GM12878 (cell line): ENCODE results near the gene ATP2A3. TPM values are rescaled to one million over a fixed set of nuclear protein-coding genes. Genes with fewer than 3 reads are reported as not detected.

ENCODE experiments used
- ATAC-seq: fragments of 200-7000 bp; cut with Tn5 transposase; 3 replicates; pipeline ENCODE4 v1.9.1; 2020; ENCODE audit warnings: mild to moderate bottlenecking, moderate library complexity
- BruUV-seq: library from RNA; stranded (reverse); fragments of 400-500 nt; replicated peaks from 2 replicates; lab custom pipeline; 2021; lab: Mats Ljungman, UMichigan
- CTCF ChIA-PET: fragments of 300-600 bp; sonication (Branson Sonifier 250); formaldehyde crosslinking; extraction: SDS; loops from one replicate; lab custom pipeline; 2021; ENCODE audit warnings: inconsistent platforms; lab: Yijun Ruan, JAX
- POLR2A ChIA-PET: fragments of 350-600 bp; formaldehyde crosslinking; extraction: SDS; loops from one replicate; lab custom pipeline; 2021; ENCODE audit warnings: inconsistent platforms; lab: Charles Lee
- RAD21 ChIA-PET: fragments of 300-600 bp; sonication (Branson Sonifier 250); formaldehyde crosslinking; loops from one replicate; lab custom pipeline; 2023; ENCODE audit warnings: antibody characterized with exemption; ENCODE audit not compliant: unreplicated experiment; lab: Charles Lee
- SMC1A ChIA-PET: fragments of 300-600 bp; sonication (Branson Sonifier 250); formaldehyde crosslinking; loops from one replicate; lab custom pipeline; 2023; ENCODE audit not compliant: unreplicated experiment, uncharacterized antibody; lab: Charles Lee
- DNase-seq: peaks from one replicate; pipeline ENCODE4 v3.0.0-alpha.2; 2011; ENCODE audit warnings: low read depth, low spot score
- FAIRE-seq: peaks from 3 replicates; lab custom pipeline; 2011; peaks lifted over from hg19 to GRCh38; lab: Jason Lieb, UNC
- H2AFZ ChIP-seq: 2 replicates; pipeline ENCODE4 v1.6.0; 2011; ENCODE audit warnings: low read depth, low read length, control low read depth; ENCODE audit not compliant: control insufficient read depth
- H3K27ac ChIP-seq: 2 replicates; pipeline ENCODE4 v1.5.1; 2011; ENCODE audit warnings: control low read depth; ENCODE audit not compliant: control insufficient read depth, insufficient read depth
- H3K27me3 ChIP-seq, 2 experiments: replicated peaks in 1 of 2; 2 replicates each; pipeline versions ENCODE4 v1.6.0 to v1.6.1; 2011; ENCODE audit warnings: low read length in 1 of 2; ENCODE audit not compliant: control insufficient read depth in 2 of 2, insufficient read depth in 2 of 2
- H3K36me3 ChIP-seq, 2 experiments: 2 replicates each; pipeline ENCODE4 v1.5.1; 2011; ENCODE audit warnings: low read length in 1 of 2; ENCODE audit not compliant: control insufficient read depth in 2 of 2, insufficient read depth in 2 of 2
- H3K4me1 ChIP-seq: 2 replicates; pipeline ENCODE4 v1.6.1; 2011; ENCODE audit warnings: mild to moderate bottlenecking, low read length, moderate library complexity, mixed read lengths; ENCODE audit not compliant: control insufficient read depth, insufficient read depth
- H3K4me2 ChIP-seq: 2 replicates; pipeline ENCODE4 v1.6.0; 2011; ENCODE audit warnings: control low read depth; ENCODE audit not compliant: control insufficient read depth, insufficient read depth
- H3K4me3 ChIP-seq: fragments of 200-600 bp; sonication (generic); 2 replicates; pipeline ENCODE4 v1.5.1; 2016
- H3K79me2 ChIP-seq: 2 replicates; pipeline ENCODE4 v1.6.0; 2011; ENCODE audit warnings: low read length; ENCODE audit not compliant: control insufficient read depth, insufficient read depth
- H3K9ac ChIP-seq: 2 replicates; pipeline ENCODE4 v1.8.0; 2011; ENCODE audit warnings: low read length, control low read depth, mixed read lengths; ENCODE audit not compliant: control insufficient read depth, insufficient read depth
- H3K9me3 ChIP-seq: replicated peaks from 3 replicates; pipeline ENCODE4 v1.5.1; 2011; ENCODE audit warnings: mild to moderate bottlenecking, low read length; ENCODE audit not compliant: control insufficient read depth, insufficient read depth
- H4K20me1 ChIP-seq: 2 replicates; pipeline ENCODE4 v1.6.0; 2011; ENCODE audit not compliant: control insufficient read depth, insufficient read depth
- ASH2L ChIP-seq: fragments of 300-600, 200-600 bp; sonication (generic); IDR thresholded peaks from 2 replicates; pipeline ENCODE4 v1.6.1; 2017; ENCODE audit warnings: low read depth, mild to moderate bottlenecking, borderline replicate concordance
- CEBPZ ChIP-seq: fragments of 150-350 bp; IDR thresholded peaks from 2 replicates; pipeline ENCODE4 v1.6.1; 2016; ENCODE audit warnings: low read depth, low read length
- CREB1 ChIP-seq: IDR thresholded peaks from 2 replicates; pipeline ENCODE4 v1.6.1; 2012; ENCODE audit warnings: low read depth, mild to moderate bottlenecking, inconsistent platforms
- CREM ChIP-seq: IDR thresholded peaks from 2 replicates; pipeline ENCODE4 v1.6.1; 2014; ENCODE audit warnings: antibody characterized with exemption, low read depth
- EED ChIP-seq: sonication (generic); IDR thresholded peaks from 2 replicates; pipeline ENCODE4 v1.6.1; 2016; ENCODE audit warnings: antibody characterized with exemption, low read depth
- EGR1 ChIP-seq, 2 experiments: IDR thresholded peaks; 1 replicate in 1 of 2; 2 replicates in 1 of 2; pipeline ENCODE4 v1.6.1; 2011 to 2012; ENCODE audit warnings: low read depth in 2 of 2, low read length in 2 of 2, borderline replicate concordance in 1 of 2, mild to moderate bottlenecking in 1 of 2, moderate library complexity in 1 of 2
- EP300 ChIP-seq, 2 experiments: fragments of 150-350 bp in 1 of 2; IDR thresholded peaks; 2 replicates each; pipeline ENCODE4 v1.6.1; 2011 to 2012; ENCODE audit warnings: low read depth in 2 of 2, low read length in 2 of 2, borderline replicate concordance in 1 of 2, improper control_type of control experiment in 1 of 2, inconsistent platforms in 1 of 2; ENCODE audit not compliant: control insufficient read depth in 1 of 2
- IKZF2 ChIP-seq, 2 experiments: fragments of 450-650 bp; IDR thresholded peaks; 2 replicates each; pipeline ENCODE4 v1.6.1; 2017; ENCODE audit warnings: mild to moderate bottlenecking in 2 of 2, moderate library complexity in 2 of 2
- IRF3 ChIP-seq: fragments of 450-650 bp; IDR thresholded peaks from 2 replicates; pipeline ENCODE4 v1.6.1; 2014; ENCODE audit warnings: mild to moderate bottlenecking
- POLR2AphosphoS2 ChIP-seq: IDR thresholded peaks from 2 replicates; pipeline ENCODE4 v1.6.1; 2011; ENCODE audit warnings: low read depth, mild to moderate bottlenecking, low read length, improper control_type of control experiment, moderate library complexity
- POU2F2 ChIP-seq: IDR thresholded peaks from 3 replicates; pipeline ENCODE4 v1.6.1; 2011; ENCODE audit warnings: low read depth, mild to moderate bottlenecking, low read length, borderline replicate concordance
- RUNX3 ChIP-seq: IDR thresholded peaks from 2 replicates; pipeline ENCODE4 v1.6.1; 2012; ENCODE audit warnings: low read length, inconsistent platforms
- SP1 ChIP-seq: IDR thresholded peaks from one replicate; pipeline ENCODE4 v1.6.1; 2011; ENCODE audit warnings: low read depth, low read length
- STAT1 ChIP-seq: fragments of 450-650 bp; conservative IDR thresholded peaks from 2 replicates; pipeline ENCODE4 v1.6.1; 2014; ENCODE audit warnings: antibody characterized with exemption, mild to moderate bottlenecking
- TCF3 ChIP-seq: IDR thresholded peaks from 2 replicates; pipeline ENCODE4 v1.6.1; 2012; ENCODE audit warnings: low read depth, mild to moderate bottlenecking, low read length, borderline replicate concordance; ENCODE audit not compliant: insufficient read depth
- WGBS: methylation state at CpG from one replicate; pipeline ENCODE4 v1.1.6; 2016; ENCODE audit warnings: low lambda C conversion rate; ENCODE audit not compliant: insufficient replicate concordance, insufficient coverage; ENCODE audit errors: missing lambda C conversion rate; 5-methylcytosine and 5-hydroxymethylcytosine counted together
- in situ Hi-C: fragments of 300-500 bp; cut with MboI; formaldehyde crosslinking; loops from 9 replicates; pipeline ENCODE4 v1.14.3; 2018; ENCODE audit warnings: mixed read lengths
- intact Hi-C: fragments of 100-400 bp; cut with micrococcal nuclease; formaldehyde crosslinking; loops from one replicate; pipeline ENCODE4 v1.14.2; 2022; ENCODE audit not compliant: unreplicated experiment
- polyA plus RNA-seq, 11 experiments: library from polyadenylated mRNA; depleted of rRNA in 4 of 11; unstranded in 6 of 11; stranded (reverse) in 5 of 11; fragments of >200 nt; fragmentation: Nextera tagmentation in 4 of 11; fragmentation: Illumina TruSeq in 1 of 11; extraction: Ambion mirVana in 4 of 11; extraction: Trizol in 1 of 11; gene quantifications; 1 replicate in 1 of 11; 2 replicates in 10 of 11; pipeline versions ENCODE4 v1.2.1 to v1.2.3, GENCODE V29; 2011 to 2016; ENCODE audit warnings: inconsistent platforms in 2 of 11, missing spikeins in 2 of 11, low read depth in 1 of 11
- total RNA-seq, 4 experiments: library from RNA; depleted of rRNA in 3 of 4; stranded (reverse); fragments of >200 nt in 3 of 4; fragmentation: Illumina TruSeq in 1 of 4; extraction: Trizol in 1 of 4; gene quantifications; 2 replicates each; pipeline versions ENCODE4 v1.2.1 to v1.2.3, GENCODE V29; 2013 to 2021
- TF ChIP-seq, protein P1 (sequence below): IDR thresholded peaks from 2 replicates; pipeline ENCODE4 v1.6.1; 2012; ENCODE audit warnings: low read depth, low read length, improper control_type of control experiment

The ATP2A3 gene
- total and polyA plus RNA-seq, 10 of the 15 experiments (the other 5 are each of a cell fraction or from before 2014, with no cell fraction given), result 1.0 to 99.2 (median 37.9) TPM

DNA sequence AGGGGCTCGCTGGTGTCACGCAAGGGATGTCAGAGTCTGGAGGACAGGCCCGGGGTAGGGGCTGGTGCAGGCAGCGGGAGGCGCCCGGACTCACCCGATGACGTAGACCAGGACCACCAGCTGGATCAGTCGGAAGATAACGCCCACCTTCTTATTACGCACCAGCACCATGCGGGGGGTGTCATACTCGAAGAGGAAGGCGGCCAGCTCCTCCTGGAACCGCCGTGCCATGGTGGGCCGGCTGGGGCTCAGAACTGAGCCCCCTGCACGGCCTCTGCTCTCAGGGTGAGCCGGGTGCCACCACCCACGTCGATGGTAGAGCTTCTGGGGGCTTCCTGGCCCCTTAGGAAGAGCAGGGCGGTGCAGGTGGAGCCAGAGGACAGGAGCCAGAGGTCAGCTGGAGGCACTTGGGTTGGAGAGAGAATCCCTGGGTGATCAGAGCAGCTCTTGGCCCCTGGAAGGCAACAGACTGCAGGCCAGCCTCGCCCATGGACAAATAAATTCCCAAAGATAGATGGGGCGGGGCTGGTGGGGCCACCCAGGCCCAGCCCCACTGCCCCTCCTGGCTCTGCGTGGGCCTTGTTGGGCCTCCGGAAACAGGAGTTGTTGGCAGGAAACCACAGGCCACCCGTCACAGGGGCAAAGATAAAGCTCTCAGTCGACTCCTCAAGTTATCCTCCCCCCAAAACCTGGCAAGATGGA, 48.1 kb downstream of the ATP2A3 start, which contains the start of gene P2RX1:
P2RX1 (minus strand) TSS at position 471 of the 702 bp plus-strand sequence; CDS start at position 231, 240 bp downstream.
- intact Hi-C loops (loop anchor here (2.0 kb wide), 2 partner anchors 89 to 159 kb away; no protein-coding TSS in a partner anchor), in situ Hi-C loops (no loop called here)
- H3K9me3 ChIP-seq, result no peaks in the 10 kb centered on the region; the same call in 2 of the 3 replicates
- FAIRE-seq (no peak), ATAC-seq (peak; percentile 8), DNase-seq (no peak)
- H4K20me1 ChIP-seq, result no peaks in the 10 kb centered on the region
- H3K4me2 ChIP-seq, result peak within 1 kb of the TSS; percentile 81
- 63% methylated on average over 28 of the region's 28 CpGs for WGBS
- peaks cover 15% of the 10 kb centered on the region for H3K79me2 ChIP-seq
- no peaks in the 10 kb centered on the region for H3K27me3 ChIP-seq
- ChIA-PET CTCF (interaction anchor here (0.7 to 7.7 kb wide), 7 partner anchors 11 to 159 kb away, joined by 3 to 119 read pairs (median 5); partner anchors contain the start of gene NCBP3), RAD21 (interaction anchor here (0.7 to 5.9 kb wide), 10 partner anchors 15 to 178 kb away, joined by 3 to 70 read pairs (median 4); no protein-coding TSS in a partner anchor), SMC1A (interaction anchor here (1.2 to 1.7 kb wide), 7 partner anchors 45 to 158 kb away, joined by 3 to 11 read pairs (median 3); no protein-coding TSS in a partner anchor), POLR2A (interaction anchor here (0.8 to 2.6 kb wide), 6 partner anchors 9 to 150 kb away, joined by 3 to 8 read pairs (median 5); partner anchors contain the start of genes ATP2A3 and CAMKK1)
- peak within 1 kb of the TSS; percentile 86 for H3K27ac ChIP-seq
- BruUV-seq, result no TSS peak
- H3K4me1 ChIP-seq, result peaks cover 47% of the 10 kb centered on the region
- H3K4me3 ChIP-seq, result peak within 1 kb of the TSS; percentile 52
- no peaks in the 10 kb centered on the region for H3K36me3 ChIP-seq
- TF ChIP-seq IRF3 (no peak), IKZF2 (IDR thresholded peaks at IDR 0.05) (0 out of 4 replicates have a peak, but pooled peaks of 1 of the 2 experiments have one; percentile 21), EED (peak; percentile 45), POU2F2 (no peak), RUNX3 (peak; percentile 65), EP300 (IDR thresholded peaks at IDR 0.05; ENCODE audit: borderline replicate concordance in 1 of 2, control insufficient read depth in 1 of 2, low read depth in 2 of 2, low read length in 2 of 2) (no peak), CREM (peak; percentile 33; the same call in 1 of the 2 replicates), EGR1 (IDR thresholded peaks at IDR 0.05; ENCODE audit: borderline replicate concordance in 1 of 2, low read depth in 2 of 2, low read length in 2 of 2) (0 out of 3 replicates have a peak, but pooled peaks of 1 of the 2 experiments have one; percentile 23), STAT1 (no peak), CREB1 (0 out of 2 replicates have a peak, but pooled peaks have one; percentile 48), SP1 (peak; percentile 18), TCF3 (peak; percentile 48; the same call in 1 of the 2 replicates), CEBPZ (no peak), ASH2L (no peak), POLR2AphosphoS2 (no peak)
- TF ChIP-seq, protein P1, sequence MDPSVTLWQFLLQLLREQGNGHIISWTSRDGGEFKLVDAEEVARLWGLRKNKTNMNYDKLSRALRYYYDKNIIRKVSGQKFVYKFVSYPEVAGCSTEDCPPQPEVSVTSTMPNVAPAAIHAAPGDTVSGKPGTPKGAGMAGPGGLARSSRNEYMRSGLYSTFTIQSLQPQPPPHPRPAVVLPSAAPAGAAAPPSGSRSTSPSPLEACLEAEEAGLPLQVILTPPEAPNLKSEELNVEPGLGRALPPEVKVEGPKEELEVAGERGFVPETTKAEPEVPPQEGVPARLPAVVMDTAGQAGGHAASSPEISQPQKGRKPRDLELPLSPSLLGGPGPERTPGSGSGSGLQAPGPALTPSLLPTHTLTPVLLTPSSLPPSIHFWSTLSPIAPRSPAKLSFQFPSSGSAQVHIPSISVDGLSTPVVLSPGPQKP, result no peak
- peak within 1 kb of the TSS; percentile 68 for H2AFZ ChIP-seq
- H3K9ac ChIP-seq, result peak within 1 kb of the TSS; percentile 64
